HG03175 (cell line): Measurements from ENCODE around the gene CSTA.
A peak's percentile ranks its signal among the peaks of the same experiment; 100 is the strongest.

Source experiments
- ATAC-seq: cut with Tn5 transposase; IDR thresholded peaks from one replicate; pipeline ENCODE4 v1.9.1; 2021; ENCODE audit warnings: mild to moderate bottlenecking, moderate library complexity; ENCODE audit not compliant: unreplicated experiment

CSTA gene

GRCh38 chr3:122324871-122325323 is at the start of gene CSTA:
TSS of gene CSTA (plus strand) at chr3:122325248. CDS start at chr3:122325293, 45 bp downstream.
- no peak for ATAC-seq

GRCh38 chr3:122281891-122282290 is 43.2 kb upstream of the CSTA start:
- ATAC-seq, result no peak

- no peak for ATAC-seq
These were observed 41.1 kb upstream of the CSTA start for GRCh38 chr3:122283796-122284445.

- ATAC-seq, result no peak
These were observed 40.6 kb upstream of the CSTA start for GRCh38 chr3:122284486-122284885.

GRCh38 chr3:122294359-122294758 is 30.7 kb upstream of the CSTA start:
- no peak for ATAC-seq

- ATAC-seq, result no peak
These were observed 29.6 kb upstream of the CSTA start for GRCh38 chr3:122295266-122296062.

GRCh38 chr3:122298239-122298638 is 26.8 kb upstream of the CSTA start:
- ATAC-seq, result peak; percentile 70

GRCh38 chr3:122299215-122299614 is 25.8 kb upstream of the CSTA start:
- ATAC-seq, result no peak

- no peak for ATAC-seq
These were observed 25.1 kb upstream of the CSTA start for GRCh38 chr3:122299872-122300460.

GRCh38 chr3:122301063-122301462 is 24.0 kb upstream of the CSTA start:
- ATAC-seq, result peak; percentile 63

- no peak for ATAC-seq
These were observed 19.0 kb upstream of the CSTA start for GRCh38 chr3:122305818-122306621.

GRCh38 chr3:122306622-122306953 is 18.5 kb upstream of the CSTA start:
- ATAC-seq, result no peak

- no peak for ATAC-seq
These were observed 17.9 kb upstream of the CSTA start for GRCh38 chr3:122307094-122307687.

- ATAC-seq, result no peak
These were observed 17.1 kb upstream of the CSTA start for GRCh38 chr3:122307976-122308375.

- no peak for ATAC-seq
These were observed 14.7 kb upstream of the CSTA start for GRCh38 chr3:122310361-122310760.

GRCh38 chr3:122312826-122313225 is 12.2 kb upstream of the CSTA start:
- no peak for ATAC-seq

- ATAC-seq, result no peak
These were observed 11.8 kb upstream of the CSTA start for GRCh38 chr3:122313281-122313680.

GRCh38 chr3:122314228-122314876 is 10.7 kb upstream of the CSTA start:
- ATAC-seq, result no peak

GRCh38 chr3:122315619-122316018 is 9.4 kb upstream of the CSTA start:
- no peak for ATAC-seq

- ATAC-seq, result no peak
These were observed 8.7 kb upstream of the CSTA start for GRCh38 chr3:122316368-122316767.
